ENCODE data around the gene WAPL. TPM values are rescaled to one million over a fixed set of nuclear protein-coding genes. Genes with fewer than 3 reads are reported as not detected.

Gene WAPL
- total and polyA plus RNA-seq, 2 of the 8 experiments (the other 6 are each of a cell fraction or from before 2014, with no cell fraction given), result 12.8 to 48.1 TPM

DNA sequence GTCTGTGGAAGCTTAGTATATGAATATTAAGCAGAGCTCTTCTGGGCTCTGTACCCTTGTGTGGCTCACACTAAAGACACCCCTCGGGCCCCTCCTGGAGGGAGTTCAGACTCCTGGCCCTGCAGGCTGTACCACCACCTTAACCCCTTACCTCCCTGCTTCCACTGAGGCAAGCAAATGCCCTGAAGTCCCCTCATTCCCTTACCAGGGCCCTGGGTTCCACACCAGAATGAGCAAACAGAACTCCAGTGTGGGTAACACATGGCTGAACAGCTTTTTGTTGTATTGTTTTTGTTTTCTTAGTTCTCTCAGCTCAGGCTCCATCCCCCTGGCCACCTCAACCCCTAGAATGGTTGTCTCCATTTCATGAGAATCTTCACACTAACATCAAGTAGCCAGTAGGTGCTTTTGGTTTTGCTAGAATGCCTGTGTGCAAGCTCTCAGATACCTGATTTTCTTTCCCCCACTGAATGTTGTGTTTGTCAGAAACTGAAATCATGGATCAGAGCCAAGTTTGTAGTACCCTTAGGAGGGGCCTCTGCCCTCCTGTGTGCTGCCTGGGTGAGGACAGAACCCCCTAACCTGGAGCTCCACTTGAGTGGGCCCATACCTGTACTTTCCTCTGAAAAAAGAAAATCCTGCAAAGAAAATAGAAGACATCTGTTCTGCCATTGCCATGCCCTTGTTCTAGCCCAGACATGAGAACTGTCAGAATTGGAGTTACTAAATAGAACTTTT, 2.8 kb upstream of the WAPL start:
- peaks cover 3% of the 10 kb centered on the region in 2 experiments for H4K20me1 ChIP-seq (replicated peaks in 1 of 2; ENCODE audit: control insufficient read depth in 1 of 2, insufficient read depth in 2 of 2, low read length in 2 of 2)
- peaks cover 18 to 30% of the 10 kb centered on the region in 2 experiments for H3K79me2 ChIP-seq (ENCODE audit: control insufficient read depth in 1 of 2, insufficient read depth in 2 of 2, low read length in 2 of 2)
- H3K4ac ChIP-seq (replicated peaks; ENCODE audit: insufficient read length, low read depth, low read length), result no peak overlapping the region
- H2BK12ac ChIP-seq (ENCODE audit: low read depth, low read length), result no peak overlapping the region
- no peak overlapping the region; a peak in 1 of 7 replicates for H3K9ac ChIP-seq (replicated peaks in 1 of 4; ENCODE audit: extremely low read depth in 1 of 4, low read depth in 3 of 4, low read length in 3 of 4)
- no peaks in the 10 kb centered on the region for H3K9me3 ChIP-seq (ENCODE audit: insufficient read depth in 2 of 2, low read depth in 1 of 2, low read length in 1 of 2)
- peaks cover 2% of the 10 kb centered on the region; the same call in 1 of the 2 replicates for H3K79me1 ChIP-seq (ENCODE audit: low read depth, low read length)
- CTCF ChIA-PET (ENCODE audit: partially characterized antibody), result interaction anchor here (0.6 to 5.4 kb wide), 13 partner anchors 10 to 142 kb away, joined by 3 to 28 read pairs (median 4); no protein-coding TSS in a partner anchor
- WGBS, 2 experiments (ENCODE audit: extremely low coverage in 1 of 2, insufficient coverage in 1 of 2, insufficient read length in 1 of 2, insufficient replicate concordance in 2 of 2, low coverage in 1 of 2, low lambda C conversion rate in 2 of 2, missing lambda C conversion rate in 1 of 2), result 63% methylated on average over 1 of the region's 1 CpG; no CpG with 5 or more reads in 1 of the 2 experiments
- H4K8ac ChIP-seq (ENCODE audit: extremely low read depth, insufficient read depth, low read length), result peak overlapping the region; percentile 23; the same call in 1 of the 2 replicates
- POLR2A ChIA-PET (ENCODE audit: partially characterized antibody), result interaction anchor here (0.6 to 0.8 kb wide), 2 partner anchors 16 to 31 kb away, joined by 3 read pairs; no protein-coding TSS in a partner anchor
- no peak overlapping the region for H4K5ac ChIP-seq (ENCODE audit: insufficient read length, low read depth, low read length)
- H3K23me2 ChIP-seq (ENCODE audit: low read depth, low read length), result peaks cover 3% of the 10 kb centered on the region; the same call in 1 of the 2 replicates
- H3K14ac ChIP-seq (ENCODE audit: insufficient read length), result no peak overlapping the region
- H2BK15ac ChIP-seq (ENCODE audit: low read length), result no peak overlapping the region
- no peaks in the 10 kb centered on the region for H3K27me3 ChIP-seq (replicated peaks in 1 of 4; ENCODE audit: control insufficient read depth in 3 of 4, extremely low read depth in 1 of 4, insufficient read depth in 3 of 4, low read length in 3 of 4)
- H3K27ac ChIP-seq (ENCODE audit: low read depth, low read length), result no peak overlapping the region
- H3K4me3 ChIP-seq (ENCODE audit: extremely low read depth in 1 of 4, insufficient read depth in 2 of 4, low read depth in 3 of 4, low read length in 4 of 4), result no peak overlapping the region
- no peak overlapping the region; a peak in 2 of 4 replicates for H3K4me2 ChIP-seq (ENCODE audit: insufficient read depth in 1 of 2, low read depth in 2 of 2, low read length in 2 of 2)
- H2BK20ac ChIP-seq (ENCODE audit: low read length), result no peak overlapping the region
- H3K56ac ChIP-seq (replicated peaks; ENCODE audit: insufficient read length, low read depth, low read length), result no peak overlapping the region
- H2AFZ ChIP-seq (ENCODE audit: low read length), result no peak overlapping the region
- peaks cover 0 to 5% (median 2%) of the 10 kb centered on the region in 4 experiments; a peak in 5 of 7 replicates for H3K4me1 ChIP-seq (replicated peaks in 1 of 4; ENCODE audit: control insufficient read depth in 3 of 4, insufficient read depth in 4 of 4, low read length in 3 of 4)
- H4K91ac ChIP-seq (replicated peaks; ENCODE audit: insufficient read length, low read length), result no peak overlapping the region
- DNase-seq (ENCODE audit: low read depth in 1 of 2, low spot score in 2 of 2) (no peak), FAIRE-seq (no peak)
- no peaks in the 10 kb centered on the region for H3K36me3 ChIP-seq (ENCODE audit: control insufficient read depth in 2 of 4, insufficient read depth in 4 of 4, low read length in 3 of 4)
- no peak overlapping the region for H3K18ac ChIP-seq (ENCODE audit: extremely low read depth, low read length)
- H3K23ac ChIP-seq (ENCODE audit: insufficient read length), result no peak overlapping the region
- no peak overlapping the region for H2BK5ac ChIP-seq (ENCODE audit: low read depth, low read length)
- no peak overlapping the region for H2AK5ac ChIP-seq (ENCODE audit: low read depth, low read length)
- H2BK120ac ChIP-seq (replicated peaks; ENCODE audit: low read depth, low read length), result no peak overlapping the region
- TF ChIP-seq TBP (IDR thresholded peaks at IDR 0.05; ENCODE audit: low read depth, low read length) (no peak), BACH1 (IDR thresholded peaks at IDR 0.05; ENCODE audit: low read length) (no peak), CBX5 (IDR thresholded peaks at IDR 0.05; ENCODE audit: low read depth, low read length) (no peak), CEBPB (IDR thresholded peaks at IDR 0.05; ENCODE audit: low read depth, low read length) (no peak), SUZ12 (IDR thresholded peaks at IDR 0.05; ENCODE audit: low read length) (no peak), ASH2L (IDR thresholded peaks at IDR 0.05; ENCODE audit: low read length) (no peak)

Measured in H1 (cell line).